A549 (cell line): ENCODE results near the gene PLXND1. TPM values are rescaled to one million over a fixed set of nuclear protein-coding genes. Genes with fewer than 3 reads are reported as not detected.

ENCODE experiments used
- ATAC-seq, 2 experiments: fragments of 200-7000 bp in 1 of 2; fragments of >200 bp in 1 of 2; cut with Nextera tagmentation in 1 of 2; cut with Tn5 transposase in 1 of 2; 3 replicates each; pipeline versions ENCODE4 v1.8.0 to v1.9.1; 2018 to 2020; ENCODE audit warnings: mild to moderate bottlenecking in 1 of 2, moderate library complexity in 1 of 2
- CTCF ChIA-PET: fragments of 300-600 bp; sonication (Branson Sonifier 250); formaldehyde crosslinking; extraction: SDS; loops from one replicate; lab custom pipeline; 2021; ENCODE audit warnings: antibody characterized with exemption, inconsistent platforms; lab: Yijun Ruan, JAX
- POLR2A ChIA-PET: fragments of 350-600 bp; formaldehyde crosslinking; extraction: SDS; loops from one replicate; lab custom pipeline; 2021; ENCODE audit warnings: antibody characterized with exemption, inconsistent platforms; lab: Yijun Ruan, JAX
- DNase-seq, 2 experiments: peaks; one replicate each; pipeline versions ENCODE4 v3.0.0 to v3.0.0-alpha.2; 2011 to 2016; ENCODE audit warnings: low read depth in 1 of 2, low spot score in 1 of 2
- FAIRE-seq: peaks from 2 replicates; lab custom pipeline; 2011; peaks lifted over from hg19 to GRCh38; lab: Jason Lieb, UNC
- H3K27ac ChIP-seq, 2 experiments: fragments of >200 bp; sonication (Bioruptor Twin); formaldehyde crosslinking; 3 replicates each; pipeline ENCODE4 v1.5.1; 2016 to 2017
- H3K4me1 ChIP-seq: fragments of >200 bp; sonication (Bioruptor Twin); formaldehyde crosslinking; 3 replicates; pipeline ENCODE4 v1.6.1; 2016
- H3K4me2 ChIP-seq: fragments of >200 bp; sonication (Bioruptor Twin); formaldehyde crosslinking; 3 replicates; pipeline ENCODE4 v1.6.1; 2016
- H3K4me3 ChIP-seq: fragments of >200 bp; sonication (Bioruptor Twin); formaldehyde crosslinking; 3 replicates; pipeline ENCODE4 v1.5.1; 2016
- H3K9me3 ChIP-seq: fragments of >200 bp; sonication (Bioruptor Twin); formaldehyde crosslinking; 3 replicates; pipeline ENCODE4 v1.6.1; 2016
- CTCF ChIP-seq: fragments of >200 bp; sonication (Bioruptor Twin); formaldehyde crosslinking; IDR thresholded peaks from 3 replicates; pipeline ENCODE4 v1.5.1; 2016
- E2F6 ChIP-seq: IDR thresholded peaks from 2 replicates; pipeline ENCODE4 v1.6.1; 2012; ENCODE audit warnings: low read depth, borderline replicate concordance
- FOSL2 ChIP-seq, 2 experiments: fragments of 450-650 bp in 1 of 2; fragments of >200 bp in 1 of 2; sonication (Bioruptor Twin) in 1 of 2; formaldehyde crosslinking; IDR thresholded peaks; 2 replicates each; pipeline versions ENCODE4 v1.5.0 to v1.6.1; 2016 to 2020; ENCODE audit warnings: mild to moderate bottlenecking in 1 of 2, moderate library complexity in 1 of 2
- HMGXB4 ChIP-seq: fragments of 250-450 bp; sonication (Bioruptor Pico); IDR thresholded peaks from 2 replicates; pipeline ENCODE4 v1.5.0; 2021; ENCODE audit warnings: mild to moderate bottlenecking, moderate library complexity, borderline replicate concordance
- MAX ChIP-seq: IDR thresholded peaks from 2 replicates; pipeline ENCODE4 v1.6.1; 2012
- MYC ChIP-seq: IDR thresholded peaks from 2 replicates; pipeline ENCODE4 v1.6.1; 2012; ENCODE audit warnings: mild to moderate bottlenecking, inconsistent platforms, low read length, improper control_type of control experiment, borderline replicate concordance
- PHF8 ChIP-seq: fragments of 200-600 bp; sonication (generic); IDR thresholded peaks from 2 replicates; pipeline ENCODE4 v1.6.1; 2016; ENCODE audit warnings: low read depth, mild to moderate bottlenecking, antibody characterized with exemption, moderate library complexity, borderline replicate concordance
- POLR2A ChIP-seq: IDR thresholded peaks from 2 replicates; pipeline ENCODE4 v1.6.1; 2012; ENCODE audit warnings: mild to moderate bottlenecking, low read length
- RAD21 ChIP-seq, 2 experiments: fragments of >200 bp in 1 of 2; sonication (Bioruptor Twin) in 1 of 2; formaldehyde crosslinking in 1 of 2; IDR thresholded peaks in 1 of 2; conservative IDR thresholded peaks in 1 of 2; 2 replicates in 1 of 2; 3 replicates in 1 of 2; pipeline ENCODE4 v1.6.1; 2012 to 2018; ENCODE audit warnings: inconsistent platforms in 1 of 2
- REST ChIP-seq: fragments of 200-600 bp; sonication (generic); IDR thresholded peaks from 2 replicates; pipeline ENCODE4 v1.6.1; 2016; ENCODE audit warnings: antibody characterized with exemption, mild to moderate bottlenecking, moderate library complexity
- RNF2 ChIP-seq: fragments of 200-600 bp; sonication (generic); IDR thresholded peaks from 2 replicates; pipeline ENCODE4 v1.6.1; 2016; ENCODE audit warnings: low read depth, mild to moderate bottlenecking, antibody characterized with exemption, moderate library complexity, borderline replicate concordance
- SMC3 ChIP-seq: fragments of >200 bp; sonication (Bioruptor Twin); formaldehyde crosslinking; IDR thresholded peaks from 3 replicates; pipeline ENCODE4 v1.6.1; 2018; ENCODE audit warnings: inconsistent platforms
- ZFP36 ChIP-seq: fragments of 450-650 bp; IDR thresholded peaks from 2 replicates; pipeline ENCODE4 v1.6.1; 2014; ENCODE audit warnings: borderline replicate concordance; ENCODE audit not compliant: partially characterized antibody
- WGBS: methylation state at CpG from one replicate; pipeline ENCODE4 v1.1.6; 2017; ENCODE audit errors: missing lambda C conversion rate; 5-methylcytosine and 5-hydroxymethylcytosine counted together
- polyA plus RNA-seq, 4 experiments: library from polyadenylated mRNA; depleted of rRNA in 3 of 4; stranded (reverse); fragments of >200 nt; fragmentation: RNase III in 1 of 4; extraction: RNeasy Plus Mini Kit Qiagen cat#74134 plus additional on column Dnase treatment in 1 of 4; gene quantifications; 2 replicates in 3 of 4; 3 replicates in 1 of 4; pipeline ENCODE4 v1.2.3, GENCODE V29; 2011 to 2017

The PLXND1 gene
- polyA plus RNA-seq, 2 of the 4 experiments (the other 2 are of a cell fraction), result 26.8 to 72.6 TPM

- TF ChIP-seq HMGXB4 (CRISPR knock-in tag) (no peak), MYC (no peak)
Observed at GRCh38 chr3:129651435-129652202, 45.1 kb upstream of the PLXND1 start (continued).

- H3K27ac ChIP-seq, result peak overlapping the region; percentile 93
Observed at GRCh38 chr3:129650256-129650872, 43.9 kb upstream of the PLXND1 start.

More at GRCh38 chr3:129650256-129650872, 43.9 kb upstream of the PLXND1 start:
- ChIA-PET POLR2A (no interaction called here), CTCF (interaction anchor here (0.8 to 6.7 kb wide), 13 partner anchors 10 to 284 kb away, joined by 3 to 94 read pairs (median 4); no protein-coding TSS in a partner anchor)
- Histone ChIP-seq H3K4me1 (peaks cover 64% of the 10 kb centered on the region), H3K9me3 (no peaks in the 10 kb centered on the region), H3K4me2 (peak overlapping the region; percentile 72), H3K4me3 (no peak overlapping the region)
- TF ChIP-seq FOSL2 (IDR thresholded peaks at IDR 0.05), result no peak
- no peak for TF ChIP-seq FOSL2 (CRISPR knock-in tag; IDR thresholded peaks at IDR 0.05)
- TF ChIP-seq REST, result no peak
- TF ChIP-seq MAX, result no peak
- no peak for TF ChIP-seq PHF8
- TF ChIP-seq CTCF, result peak; percentile 69
- TF ChIP-seq RNF2, result no peak
- TF ChIP-seq MYC, result no peak
- no peak for TF ChIP-seq POLR2A
- no peak for TF ChIP-seq HMGXB4 (CRISPR knock-in tag)
- TF ChIP-seq RAD21 (conservative IDR thresholded peaks at IDR 0.05 in 1 of 2, IDR thresholded peaks at IDR 0.05 in 1 of 2), result peak; percentile 80 to 82
- no peak for TF ChIP-seq E2F6
- TF ChIP-seq ZFP36, result no peak
- peak; percentile 78 for TF ChIP-seq SMC3
- ATAC-seq (peak; percentile 53 to 64; a peak in 4 of 6 replicates), FAIRE-seq (no peak), DNase-seq (peak; percentile 18 to 75)
- WGBS, result 16% methylated on average over 7 of the region's 7 CpGs
